Suprapubic skin (tissue), 4 donors: ENCODE results near the gene PHYHIPL. TPM values are rescaled to one million over a fixed set of nuclear protein-coding genes. Genes with fewer than 3 reads are reported as not detected.
A peak's percentile ranks its signal among the peaks of the same experiment; 100 is the strongest.

Experiments used
- DNase-seq, 2 donors: peaks; one replicate each; pipeline ENCODE4 v3.0.0-alpha.2; 2019; ENCODE audit warnings: low spot score in 2 of 2
- H3K27ac ChIP-seq: fragments of 200-600 bp; sonication (generic); one replicate; pipeline ENCODE4 v1.5.1; 2019
- H3K27me3 ChIP-seq: fragments of 200-600 bp; sonication (generic); one replicate; pipeline ENCODE4 v1.5.1; 2019
- H3K36me3 ChIP-seq: fragments of 200-600 bp; sonication (generic); one replicate; pipeline ENCODE4 v1.5.1; 2019
- H3K4me1 ChIP-seq: fragments of 200-600 bp; sonication (generic); one replicate; pipeline ENCODE4 v1.5.1; 2019
- H3K4me3 ChIP-seq: fragments of 200-600 bp; sonication (generic); one replicate; pipeline ENCODE4 v1.5.1; 2019; ENCODE audit warnings: mild to moderate bottlenecking
- H3K9me3 ChIP-seq: fragments of 200-600 bp; sonication (generic); one replicate; pipeline ENCODE4 v1.5.1; 2019
- CTCF ChIP-seq, 2 donors: fragments of 200-600 bp in 1 of 2; fragments of 450-650 bp in 1 of 2; sonication (generic) in 1 of 2; IDR thresholded peaks; one replicate each; pipeline ENCODE4 v1.5.1; 2016 to 2019; ENCODE audit warnings: antibody characterized with exemption in 2 of 2, mild to moderate bottlenecking in 1 of 2, moderate library complexity in 1 of 2
- EP300 ChIP-seq: sonication (generic); formaldehyde crosslinking; IDR thresholded peaks from one replicate; pipeline ENCODE4 v1.6.1; 2017; ENCODE audit warnings: antibody characterized with exemption
- POLR2A ChIP-seq, 2 donors: fragments of 450-650 bp; IDR thresholded peaks; one replicate each; pipeline ENCODE4 v1.6.1; 2017; ENCODE audit warnings: antibody characterized with exemption in 2 of 2, mild to moderate bottlenecking in 2 of 2, moderate library complexity in 2 of 2
- POLR2AphosphoS5 ChIP-seq, 3 donors: sonication (generic); formaldehyde crosslinking; IDR thresholded peaks; one replicate each; pipeline ENCODE4 v1.6.1; 2017; ENCODE audit warnings: antibody characterized with exemption in 3 of 3
- WGBS: methylation state at CpG from one replicate; pipeline ENCODE4 v1.1.5; 2018; 5-methylcytosine and 5-hydroxymethylcytosine counted together
- total RNA-seq, 4 donors: library from RNA; depleted of rRNA; stranded (reverse); fragments of >200 nt; gene quantifications; one replicate each; pipeline ENCODE4 v1.1.0, GENCODE V29; 2016

The PHYHIPL gene
- total RNA-seq, 4 donors from 2014 or later, result 0.21 to 0.25 (median 0.24) TPM; not detected in 1

GRCh38 chr10:59175538-59176240, 754 bp upstream of the PHYHIPL start:
- DNase-seq, result no peak
- WGBS, result 11% methylated on average over 22 of the region's 26 CpGs
- no peak overlapping the region for H3K27ac ChIP-seq
- peaks cover 27% of the 10 kb centered on the region for H3K27me3 ChIP-seq
- H3K4me3 ChIP-seq, result peak overlapping the region; percentile 49
- TF ChIP-seq POLR2A (IDR thresholded peaks at IDR 0.05) (no peak), CTCF (IDR thresholded peaks at IDR 0.05) (no peak), EP300 (no peak), POLR2AphosphoS5 (IDR thresholded peaks at IDR 0.05) (no peak)
- H3K36me3 ChIP-seq, result no peaks in the 10 kb centered on the region
- H3K9me3 ChIP-seq, result no peaks in the 10 kb centered on the region
- H3K4me1 ChIP-seq, result peaks cover 18% of the 10 kb centered on the region

GRCh38 chr10:59177031-59177797, 771 bp downstream of the PHYHIPL start:
- DNase-seq, result no peak
- no peaks in the 10 kb centered on the region for H3K9me3 ChIP-seq
- WGBS, result 5% methylated on average over 35 of the region's 41 CpGs
- H3K36me3 ChIP-seq, result no peaks in the 10 kb centered on the region
- H3K4me1 ChIP-seq, result peaks cover 18% of the 10 kb centered on the region
- TF ChIP-seq CTCF (IDR thresholded peaks at IDR 0.05) (no peak), POLR2A (IDR thresholded peaks at IDR 0.05) (no peak), EP300 (no peak), POLR2AphosphoS5 (IDR thresholded peaks at IDR 0.05) (no peak)
- peak overlapping the region; percentile 49 for H3K4me3 ChIP-seq
- H3K27ac ChIP-seq, result no peak overlapping the region
- H3K27me3 ChIP-seq, result peaks cover 27% of the 10 kb centered on the region

GRCh38 chr10:59177836-59178235, 1.4 kb downstream of the PHYHIPL start:
- 69% methylated on average over 5 of the region's 5 CpGs for WGBS
- TF ChIP-seq POLR2A (IDR thresholded peaks at IDR 0.05), result no peak
- TF ChIP-seq CTCF (IDR thresholded peaks at IDR 0.05), result no peak
- TF ChIP-seq POLR2AphosphoS5 (IDR thresholded peaks at IDR 0.05), result no peak
- no peak for TF ChIP-seq EP300
- Histone ChIP-seq H3K9me3 (no peaks in the 10 kb centered on the region), H3K27ac (no peak overlapping the region), H3K4me1 (peaks cover 18% of the 10 kb centered on the region), H3K36me3 (no peaks in the 10 kb centered on the region), H3K27me3 (peaks cover 27% of the 10 kb centered on the region), H3K4me3 (no peak overlapping the region)
- no peak for DNase-seq

GRCh38 chr10:59179068-59179467, 2.6 kb downstream of the PHYHIPL start:
- Histone ChIP-seq H3K27ac (no peak overlapping the region), H3K27me3 (peaks cover 27% of the 10 kb centered on the region), H3K4me1 (peaks cover 18% of the 10 kb centered on the region), H3K4me3 (no peak overlapping the region), H3K9me3 (no peaks in the 10 kb centered on the region), H3K36me3 (no peaks in the 10 kb centered on the region)
- no peak for DNase-seq
- 56% methylated on average over 2 of the region's 2 CpGs for WGBS
- TF ChIP-seq EP300 (no peak), POLR2AphosphoS5 (IDR thresholded peaks at IDR 0.05) (no peak), POLR2A (IDR thresholded peaks at IDR 0.05) (no peak), CTCF (IDR thresholded peaks at IDR 0.05) (no peak)

DNA sequence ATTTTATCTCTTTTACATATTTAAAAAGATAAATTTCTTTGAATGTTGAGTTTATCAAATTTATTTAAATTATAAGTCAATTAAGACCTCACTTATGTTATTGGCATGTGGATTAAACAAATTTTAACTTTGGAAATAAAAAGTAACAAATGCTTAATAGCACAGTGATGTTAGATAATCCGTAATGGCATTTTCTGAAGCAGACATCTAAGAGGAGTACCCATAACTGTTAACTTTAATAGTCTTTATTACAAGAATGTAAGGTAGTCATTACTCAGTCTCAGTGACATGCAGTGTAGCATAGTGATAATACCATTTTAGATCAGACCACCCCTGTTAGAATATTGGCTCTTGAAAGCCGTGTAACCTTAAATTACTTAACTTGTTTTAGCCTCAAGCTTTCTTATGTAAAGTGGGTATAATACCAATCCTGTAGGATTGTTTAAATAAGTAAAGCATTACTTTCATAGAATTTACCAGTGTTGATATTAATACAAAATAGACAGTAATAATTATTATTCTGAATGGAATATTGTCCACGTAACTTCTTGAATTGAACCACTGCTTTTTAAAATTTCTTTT, 4.3 kb downstream of the PHYHIPL start:
- H3K27me3 ChIP-seq, result peaks cover 22% of the 10 kb centered on the region
- H3K27ac ChIP-seq, result no peak overlapping the region
- WGBS, result 78% methylated on average over 3 of the region's 3 CpGs
- no peak for TF ChIP-seq CTCF (IDR thresholded peaks at IDR 0.05)
- TF ChIP-seq POLR2AphosphoS5 (IDR thresholded peaks at IDR 0.05), result no peak
- no peak for TF ChIP-seq POLR2A (IDR thresholded peaks at IDR 0.05)
- TF ChIP-seq EP300, result no peak
- H3K9me3 ChIP-seq, result no peaks in the 10 kb centered on the region
- no peak for DNase-seq
- H3K36me3 ChIP-seq, result no peaks in the 10 kb centered on the region
- H3K4me1 ChIP-seq, result peaks cover 15% of the 10 kb centered on the region
- H3K4me3 ChIP-seq, result no peak overlapping the region
